Measurements from ENCODE around the gene EIF4G2.

Gene EIF4G2

GRCh38 chr11:10803676-10804075 is 5.0 kb downstream of the EIF4G2 start:
- H3K9ac ChIP-seq (ENCODE audit: insufficient read length), result no peak overlapping the region
- TF ChIP-seq FOXP2 (optimal IDR thresholded peaks at IDR 0.05; ENCODE audit: control extremely low read depth, extremely low read length, insufficient read depth) (no peak), POLR2AphosphoS5 (IDR thresholded peaks at IDR 0.05; ENCODE audit: borderline replicate concordance, low read depth, low read length) (no peak), EZH2 (IDR thresholded peaks at IDR 0.05) (no peak)
- peak overlapping the region; percentile 47 for H3K27ac ChIP-seq
- peaks cover 91% of the 10 kb centered on the region for H3K36me3 ChIP-seq (ENCODE audit: insufficient read depth, low read length)
- H3K9me3 ChIP-seq (ENCODE audit: low read depth, low read length), result no peaks in the 10 kb centered on the region
- no peak overlapping the region for H3K4me3 ChIP-seq
- DNase-seq (ENCODE audit: low read depth, low spot score), result no peak

- TF ChIP-seq EZH2 (IDR thresholded peaks at IDR 0.05), result no peak
- TF ChIP-seq FOXP2 (optimal IDR thresholded peaks at IDR 0.05; ENCODE audit: control extremely low read depth, extremely low read length, insufficient read depth), result no peak
- TF ChIP-seq POLR2AphosphoS5 (IDR thresholded peaks at IDR 0.05; ENCODE audit: borderline replicate concordance, low read depth, low read length), result no peak
- Histone ChIP-seq H3K9ac (ENCODE audit: insufficient read length) (no peak overlapping the region), H3K4me3 (no peak overlapping the region), H3K9me3 (ENCODE audit: low read depth, low read length) (no peaks in the 10 kb centered on the region), H3K27ac (peak overlapping the region; percentile 52), H3K36me3 (ENCODE audit: insufficient read depth, low read length) (peaks cover 93% of the 10 kb centered on the region)
- DNase-seq (ENCODE audit: low read depth, low spot score), result no peak
Measured at GRCh38 chr11:10800292-10800691, 8.4 kb downstream of the EIF4G2 start.

GRCh38 chr11:10798330-10798928 is 10.3 kb downstream of the EIF4G2 start:
- no peaks in the 10 kb centered on the region for H3K9me3 ChIP-seq (ENCODE audit: low read depth, low read length)
- no peak for DNase-seq (ENCODE audit: low read depth, low spot score)
- H3K4me3 ChIP-seq, result no peak overlapping the region
- no peak overlapping the region for H3K27ac ChIP-seq
- no peak overlapping the region for H3K9ac ChIP-seq (ENCODE audit: insufficient read length)
- peaks cover 75% of the 10 kb centered on the region for H3K36me3 ChIP-seq (ENCODE audit: insufficient read depth, low read length)
- TF ChIP-seq EZH2 (IDR thresholded peaks at IDR 0.05), result no peak
- TF ChIP-seq POLR2AphosphoS5 (IDR thresholded peaks at IDR 0.05; ENCODE audit: borderline replicate concordance, low read depth, low read length), result no peak
- no peak for TF ChIP-seq FOXP2 (optimal IDR thresholded peaks at IDR 0.05; ENCODE audit: control extremely low read depth, extremely low read length, insufficient read depth)

- no peak for TF ChIP-seq EZH2 (IDR thresholded peaks at IDR 0.05)
Measured at GRCh38 chr11:10797531-10797930, 11.2 kb downstream of the EIF4G2 start.

GRCh38 chr11:10797001-10797400 is 11.7 kb downstream of the EIF4G2 start:
- H3K9ac ChIP-seq (ENCODE audit: insufficient read length), result no peak overlapping the region
- no peak for DNase-seq (ENCODE audit: low read depth, low spot score)
- H3K36me3 ChIP-seq (ENCODE audit: insufficient read depth, low read length), result peaks cover 60% of the 10 kb centered on the region
- TF ChIP-seq POLR2AphosphoS5 (IDR thresholded peaks at IDR 0.05; ENCODE audit: borderline replicate concordance, low read depth, low read length) (no peak), FOXP2 (optimal IDR thresholded peaks at IDR 0.05; ENCODE audit: control extremely low read depth, extremely low read length, insufficient read depth) (no peak), EZH2 (IDR thresholded peaks at IDR 0.05) (no peak)
- H3K9me3 ChIP-seq (ENCODE audit: low read depth, low read length), result no peaks in the 10 kb centered on the region
- no peak overlapping the region for H3K4me3 ChIP-seq
- 0 out of 2 replicates have a peak overlapping the region, but pooled peaks have one; percentile 49 for H3K27ac ChIP-seq

More at GRCh38 chr11:10797531-10797930, 11.2 kb downstream of the EIF4G2 start:
- Histone ChIP-seq H3K27ac (peak overlapping the region; percentile 49; the same call in 1 of the 2 replicates), H3K9me3 (ENCODE audit: low read depth, low read length) (no peaks in the 10 kb centered on the region), H3K9ac (ENCODE audit: insufficient read length) (no peak overlapping the region), H3K4me3 (no peak overlapping the region), H3K36me3 (ENCODE audit: insufficient read depth, low read length) (peaks cover 66% of the 10 kb centered on the region)
- DNase-seq (ENCODE audit: low read depth, low spot score), result no peak

GRCh38 chr11:10796191-10796590 is 12.5 kb downstream of the EIF4G2 start:
- peaks cover 52% of the 10 kb centered on the region for H3K36me3 ChIP-seq (ENCODE audit: insufficient read depth, low read length)
- no peak overlapping the region for H3K9ac ChIP-seq (ENCODE audit: insufficient read length)
- H3K4me3 ChIP-seq, result no peak overlapping the region
- 0 out of 2 replicates have a peak, but pooled peaks have one; percentile 10 for TF ChIP-seq POLR2AphosphoS5 (IDR thresholded peaks at IDR 0.05; ENCODE audit: borderline replicate concordance, low read depth, low read length)
- TF ChIP-seq FOXP2 (optimal IDR thresholded peaks at IDR 0.05; ENCODE audit: control extremely low read depth, extremely low read length, insufficient read depth), result no peak
- H3K9me3 ChIP-seq (ENCODE audit: low read depth, low read length), result no peaks in the 10 kb centered on the region
- no peak for DNase-seq (ENCODE audit: low read depth, low spot score)
- peak overlapping the region; percentile 12; the same call in 1 of the 2 replicates for H3K27ac ChIP-seq

- H3K36me3 ChIP-seq (ENCODE audit: insufficient read depth, low read length), result peaks cover 27% of the 10 kb centered on the region
- DNase-seq (ENCODE audit: low read depth, low spot score), result no peak
- H3K27ac ChIP-seq, result no peak overlapping the region
- no peak overlapping the region for H3K9ac ChIP-seq (ENCODE audit: insufficient read length)
- no peaks in the 10 kb centered on the region for H3K9me3 ChIP-seq (ENCODE audit: low read depth, low read length)
- H3K4me3 ChIP-seq, result no peak overlapping the region
- TF ChIP-seq FOXP2 (optimal IDR thresholded peaks at IDR 0.05; ENCODE audit: control extremely low read depth, extremely low read length, insufficient read depth) (no peak), EZH2 (IDR thresholded peaks at IDR 0.05) (no peak), POLR2AphosphoS5 (IDR thresholded peaks at IDR 0.05; ENCODE audit: borderline replicate concordance, low read depth, low read length) (no peak)
Measured at GRCh38 chr11:10793470-10794255, 15.1 kb downstream of the EIF4G2 start.

- Histone ChIP-seq H3K27ac (no peak overlapping the region), H3K9ac (ENCODE audit: insufficient read length) (no peak overlapping the region), H3K9me3 (ENCODE audit: low read depth, low read length) (no peaks in the 10 kb centered on the region), H3K36me3 (ENCODE audit: insufficient read depth, low read length) (peaks cover 16% of the 10 kb centered on the region), H3K4me3 (peak overlapping the region; percentile 38; the same call in 1 of the 2 replicates)
- no peak for DNase-seq (ENCODE audit: low read depth, low spot score)
- no peak for TF ChIP-seq FOXP2 (optimal IDR thresholded peaks at IDR 0.05; ENCODE audit: control extremely low read depth, extremely low read length, insufficient read depth)
- no peak for TF ChIP-seq POLR2AphosphoS5 (IDR thresholded peaks at IDR 0.05; ENCODE audit: borderline replicate concordance, low read depth, low read length)
- TF ChIP-seq EZH2 (IDR thresholded peaks at IDR 0.05), result no peak
Measured at GRCh38 chr11:10792385-10793068, 16.2 kb downstream of the EIF4G2 start.

Measured in SK-N-MC (cell line).